ENCODE measurements around the gene LIMD2.
A peak's percentile ranks its signal among the peaks of the same experiment; 100 is the strongest.

Gene LIMD2

DNA sequence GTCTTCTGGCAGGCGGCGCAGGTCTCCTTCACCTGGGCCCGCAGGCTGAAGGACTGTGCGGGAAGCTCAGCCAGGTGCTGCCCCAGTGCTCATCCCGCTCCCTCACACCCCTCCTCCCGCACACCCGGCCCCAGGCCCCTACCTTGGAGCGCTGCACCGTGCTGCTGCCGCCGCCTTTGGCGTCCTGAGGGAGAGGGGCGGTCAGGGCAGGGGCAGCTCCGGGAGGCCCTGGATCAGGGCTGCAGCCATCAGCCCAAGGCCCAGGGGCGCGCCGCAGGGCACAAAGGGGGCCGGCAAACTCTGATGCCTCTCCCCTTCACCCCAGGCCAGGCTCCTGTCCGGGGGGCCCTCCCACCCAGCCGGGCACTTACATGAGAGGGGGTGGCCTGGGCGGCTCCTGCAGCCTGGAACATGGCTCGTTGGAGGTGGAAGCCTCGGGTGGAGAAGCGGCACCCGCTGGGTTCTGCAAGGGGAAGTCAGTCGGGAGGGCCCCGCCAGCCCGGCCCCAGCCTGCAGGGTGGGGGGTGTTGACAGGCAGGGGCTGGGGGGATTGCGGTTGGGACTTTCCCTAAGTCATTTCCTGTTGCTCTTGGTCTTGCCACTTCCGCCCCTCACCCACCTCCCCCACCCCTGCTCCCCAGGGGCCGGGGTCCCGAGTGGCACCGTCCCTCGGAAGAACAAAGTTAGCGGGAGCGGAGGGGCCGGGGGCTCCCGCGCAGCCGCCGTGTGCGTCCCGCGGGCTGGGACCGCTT, 863 bp downstream of the LIMD2 start:
- Histone ChIP-seq H3K9me2 (replicated peaks; ENCODE audit: low read depth, low read length) (no peaks in the 10 kb centered on the region), H3K9me3 (ENCODE audit: insufficient read depth, low read depth, low read length) (no peaks in the 10 kb centered on the region), H3K4me3 (ENCODE audit: low read length, poor library complexity, severe bottlenecking) (peak overlapping the region; percentile 94), H3K79me2 (ENCODE audit: insufficient read depth, low read length) (peaks cover 32% of the 10 kb centered on the region; the same call in 1 of the 2 replicates), H2AFZ (ENCODE audit: low read length) (peak overlapping the region; percentile 64; the same call in 1 of the 2 replicates), H3K4me1 (ENCODE audit: insufficient read depth, low read length, poor library complexity, severe bottlenecking) (peaks cover 34% of the 10 kb centered on the region), H3K4me2 (ENCODE audit: low read depth, low read length, poor library complexity, severe bottlenecking) (peak overlapping the region; percentile 94), H3K36me3 (ENCODE audit: insufficient read depth, low read length) (peaks cover 9% of the 10 kb centered on the region; the same call in 1 of the 2 replicates), H3K27me3 (ENCODE audit: insufficient read depth, low read length, poor library complexity, severe bottlenecking) (no peaks in the 10 kb centered on the region), H3F3A (ENCODE audit: low read depth) (0 out of 2 replicates have a peak, but pooled peaks cover 9% of the 10 kb centered on the region), H3K9ac (ENCODE audit: low read depth, low read length, poor library complexity, severe bottlenecking) (peak overlapping the region; percentile 91), H4K20me1 (ENCODE audit: insufficient read depth, low read length, poor library complexity, severe bottlenecking) (peaks cover 11% of the 10 kb centered on the region)
- TF ChIP-seq CTCF (conservative IDR thresholded peaks at IDR 0.05; ENCODE audit: low read length) (no peak), EZH2phosphoT487 (IDR thresholded peaks at IDR 0.05; ENCODE audit: borderline replicate concordance) (no peak)

DNA sequence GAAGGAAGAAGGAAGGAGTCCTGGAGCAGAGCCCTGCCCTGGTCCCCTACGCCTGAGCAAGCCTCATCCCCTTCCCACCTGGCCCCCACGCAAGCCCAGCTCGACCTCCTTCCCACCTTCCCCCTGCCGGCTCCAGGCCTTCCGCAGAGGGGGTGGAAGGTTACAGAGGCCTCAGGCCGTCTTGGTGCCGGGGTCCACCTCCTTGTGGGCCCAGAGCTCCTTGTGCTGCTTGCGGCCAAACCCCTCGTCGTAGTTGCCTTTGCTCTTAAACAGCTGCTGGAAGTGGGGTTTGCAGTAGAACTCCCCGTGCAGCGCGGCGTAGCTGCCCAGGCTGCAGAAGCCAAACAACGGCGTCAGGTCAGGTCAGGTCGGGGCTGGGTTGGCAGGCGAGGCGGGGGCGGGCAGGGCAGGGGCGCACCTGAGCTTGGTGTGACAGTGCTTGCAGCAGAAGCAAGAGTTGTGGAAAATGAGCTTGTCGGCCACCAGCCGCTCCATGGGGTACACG, 1.5 kb downstream of the LIMD2 start:
- H3K79me2 ChIP-seq (ENCODE audit: insufficient read depth, low read length): peaks cover 32% of the 10 kb centered on the region; the same call in 1 of the 2 replicates
- no peak for TF ChIP-seq EZH2phosphoT487 (IDR thresholded peaks at IDR 0.05; ENCODE audit: borderline replicate concordance)
- H3K4me2 ChIP-seq (ENCODE audit: low read depth, low read length, poor library complexity, severe bottlenecking): peak overlapping the region; percentile 94
- H3K27me3 ChIP-seq (ENCODE audit: insufficient read depth, low read length, poor library complexity, severe bottlenecking): no peaks in the 10 kb centered on the region
- H3K4me1 ChIP-seq (ENCODE audit: insufficient read depth, low read length, poor library complexity, severe bottlenecking): peaks cover 34% of the 10 kb centered on the region
- H4K20me1 ChIP-seq (ENCODE audit: insufficient read depth, low read length, poor library complexity, severe bottlenecking): peaks cover 11% of the 10 kb centered on the region
- H3K9me3 ChIP-seq (ENCODE audit: insufficient read depth, low read depth, low read length): no peaks in the 10 kb centered on the region
- peak overlapping the region; percentile 91 for H3K9ac ChIP-seq (ENCODE audit: low read depth, low read length, poor library complexity, severe bottlenecking)
- 0 out of 2 replicates have a peak overlapping the region, but pooled peaks have one; percentile 64 for H2AFZ ChIP-seq (ENCODE audit: low read length)
- 0 out of 2 replicates have a peak, but pooled peaks cover 9% of the 10 kb centered on the region for H3F3A ChIP-seq (ENCODE audit: low read depth)
- H3K4me3 ChIP-seq (ENCODE audit: low read length, poor library complexity, severe bottlenecking): peak overlapping the region; percentile 94
- peaks cover 14% of the 10 kb centered on the region; the same call in 1 of the 2 replicates for H3K36me3 ChIP-seq (ENCODE audit: insufficient read depth, low read length)
- no peaks in the 10 kb centered on the region for H3K9me2 ChIP-seq (replicated peaks; ENCODE audit: low read depth, low read length)

DNA sequence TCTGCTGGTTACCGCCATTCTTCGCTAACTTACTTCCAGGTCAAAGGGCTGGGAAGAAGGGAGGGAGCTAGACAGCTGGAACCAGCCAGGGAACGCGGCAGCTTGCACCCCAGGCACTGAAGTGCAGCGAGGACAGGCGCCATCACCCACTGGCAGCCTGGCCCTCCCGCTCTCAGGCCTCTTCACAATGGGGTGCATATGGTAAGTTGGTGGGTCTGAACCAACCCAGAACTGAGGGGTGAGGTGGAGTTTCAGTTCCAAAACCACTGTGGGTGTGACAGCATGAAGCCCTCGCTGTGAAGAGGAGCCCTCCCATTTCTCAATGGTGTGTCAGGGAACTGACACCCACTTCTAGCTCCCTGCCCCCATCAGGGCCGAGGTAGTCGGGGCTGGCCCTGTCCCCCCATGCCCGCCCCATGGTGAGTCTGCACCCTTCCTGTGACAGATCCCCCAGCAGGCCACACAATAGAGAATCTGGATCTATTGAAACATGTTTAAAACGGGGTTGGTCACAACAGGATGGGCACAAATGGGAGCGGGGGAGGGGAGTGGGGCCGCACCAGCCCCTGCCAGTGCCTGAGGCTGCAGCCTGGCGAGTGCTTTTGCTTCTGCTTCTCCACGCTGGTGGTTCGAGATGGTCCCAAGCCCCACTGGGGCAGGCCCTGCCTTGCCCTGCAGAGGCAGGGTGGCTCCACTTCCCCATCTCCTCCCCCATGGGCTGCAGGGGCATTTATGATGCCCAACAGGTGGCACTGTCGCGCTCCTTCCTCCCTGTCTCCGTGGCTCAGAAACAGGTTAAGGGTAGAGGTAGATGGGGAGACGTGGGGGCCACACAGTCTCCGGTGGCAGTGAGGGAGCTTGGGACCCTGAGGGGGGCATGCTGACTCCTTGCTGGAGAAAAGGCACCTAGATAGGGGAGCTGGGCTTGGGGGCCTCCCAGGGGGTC, 2.3 kb downstream of the LIMD2 start:
- 0 out of 2 replicates have a peak, but pooled peaks cover 9% of the 10 kb centered on the region for H3F3A ChIP-seq (ENCODE audit: low read depth)
- no peaks in the 10 kb centered on the region for H3K9me2 ChIP-seq (replicated peaks; ENCODE audit: low read depth, low read length)
- H3K4me1 ChIP-seq (ENCODE audit: insufficient read depth, low read length, poor library complexity, severe bottlenecking): peaks cover 34% of the 10 kb centered on the region
- peaks cover 11% of the 10 kb centered on the region for H4K20me1 ChIP-seq (ENCODE audit: insufficient read depth, low read length, poor library complexity, severe bottlenecking)
- no peaks in the 10 kb centered on the region for H3K27me3 ChIP-seq (ENCODE audit: insufficient read depth, low read length, poor library complexity, severe bottlenecking)
- no peak for TF ChIP-seq EZH2phosphoT487 (IDR thresholded peaks at IDR 0.05; ENCODE audit: borderline replicate concordance)
- peak; percentile 89 for TF ChIP-seq CTCF (conservative IDR thresholded peaks at IDR 0.05; ENCODE audit: low read length)
- peaks cover 32% of the 10 kb centered on the region; the same call in 1 of the 2 replicates for H3K79me2 ChIP-seq (ENCODE audit: insufficient read depth, low read length)
- no peaks in the 10 kb centered on the region for H3K9me3 ChIP-seq (ENCODE audit: insufficient read depth, low read depth, low read length)
- H3K4me3 ChIP-seq (ENCODE audit: low read length, poor library complexity, severe bottlenecking): peak overlapping the region; percentile 94
- H3K9ac ChIP-seq (ENCODE audit: low read depth, low read length, poor library complexity, severe bottlenecking): peak overlapping the region; percentile 91
- H2AFZ ChIP-seq (ENCODE audit: low read length): no peak overlapping the region
- H3K36me3 ChIP-seq (ENCODE audit: insufficient read depth, low read length): peaks cover 22% of the 10 kb centered on the region; the same call in 1 of the 2 replicates
- H3K4me2 ChIP-seq (ENCODE audit: low read depth, low read length, poor library complexity, severe bottlenecking): peak overlapping the region; percentile 94

Data from Loucy (cell line).